SK-N-MC (cell line): ENCODE data around the gene HS3ST3A1.
"Not testable (repeated sequence)": the region's sequence is repeated elsewhere in the genome, so short reads cannot be mapped to it uniquely, and the experiment has no call there.

Source experiments
- DNase-seq: peaks from one replicate; pipeline ENCODE4 v3.0.0-alpha.2; 2011; ENCODE audit warnings: low read depth, low spot score
- H3K27ac ChIP-seq: fragments of 200-600 bp; sonication (generic); 2 replicates; pipeline ENCODE4 v1.5.1; 2016; ENCODE audit warnings: mixed run types
- H3K36me3 ChIP-seq: fragments of 200-600 bp; sonication (generic); 2 replicates; pipeline ENCODE4 v1.6.1; 2017; ENCODE audit warnings: antibody characterized with exemption, low read length, mixed read lengths; ENCODE audit not compliant: insufficient read depth
- H3K4me3 ChIP-seq: fragments of 200-600 bp; sonication (generic); 2 replicates; pipeline ENCODE4 v1.5.1; 2016
- H3K9ac ChIP-seq: fragments of 200-600 bp; sonication (generic); 2 replicates; pipeline ENCODE4 v1.8.0; 2017; ENCODE audit warnings: mixed run types, mixed read lengths; ENCODE audit not compliant: insufficient read length
- H3K9me3 ChIP-seq: fragments of 200-600 bp; sonication (generic); 2 replicates; pipeline ENCODE4 v1.6.1; 2017; ENCODE audit warnings: low read depth, mild to moderate bottlenecking, antibody characterized with exemption, low read length, moderate library complexity, mixed read lengths
- EZH2 ChIP-seq: fragments of 200-600 bp; sonication (generic); IDR thresholded peaks from one replicate; pipeline ENCODE4 v1.6.1; 2017; ENCODE audit warnings: antibody characterized with exemption
- FOXP2 ChIP-seq: optimal IDR thresholded peaks from 2 replicates; pipeline ENCODE3; 2011; ENCODE audit warnings: mild to moderate bottlenecking, moderate library complexity; ENCODE audit not compliant: insufficient read depth; ENCODE audit errors: extremely low read length, control extremely low read depth
- POLR2AphosphoS5 ChIP-seq: IDR thresholded peaks from 2 replicates; pipeline ENCODE4 v1.6.1; 2012; ENCODE audit warnings: mild to moderate bottlenecking, low read depth, low read length, borderline replicate concordance

Gene HS3ST3A1

GRCh38 chr17:13503526-13503925, 98.2 kb downstream of the HS3ST3A1 start:
- no peak for DNase-seq
- H3K9me3 ChIP-seq = no peaks in the 10 kb centered on the region
- no peak overlapping the region for H3K4me3 ChIP-seq
- H3K36me3 ChIP-seq = no peaks in the 10 kb centered on the region
- no peak overlapping the region for H3K27ac ChIP-seq
- TF ChIP-seq FOXP2 (no peak), POLR2AphosphoS5 (no peak), EZH2 (no peak)
- H3K9ac ChIP-seq = no peak overlapping the region

- no peak overlapping the region for H3K27ac ChIP-seq
- H3K9me3 ChIP-seq = no peaks in the 10 kb centered on the region
- no peaks in the 10 kb centered on the region for H3K36me3 ChIP-seq
- TF ChIP-seq FOXP2 = no peak
- DNase-seq = no peak
- H3K4me3 ChIP-seq = no peak overlapping the region
- no peak overlapping the region for H3K9ac ChIP-seq
These were observed 99.5 kb downstream of the HS3ST3A1 start for GRCh38 chr17:13502263-13502662.

- no peaks in the 10 kb centered on the region for H3K9me3 ChIP-seq
- no peak overlapping the region for H3K4me3 ChIP-seq
- DNase-seq = no peak
- H3K9ac ChIP-seq = no peak overlapping the region
- no peaks in the 10 kb centered on the region for H3K36me3 ChIP-seq
- H3K27ac ChIP-seq = no peak overlapping the region
- TF ChIP-seq POLR2AphosphoS5 (no peak), FOXP2 (no peak), EZH2 (no peak)
These were observed 100.8 kb downstream of the HS3ST3A1 start for GRCh38 chr17:13500947-13501346.

- no peak for DNase-seq
These were observed 103.5 kb downstream of the HS3ST3A1 start for GRCh38 chr17:13498184-13498583.

GRCh38 chr17:13496553-13497056, 105.1 kb downstream of the HS3ST3A1 start:
- H3K9ac ChIP-seq, H3K4me3 ChIP-seq, H3K9me3 ChIP-seq, DNase-seq, H3K36me3 ChIP-seq, H3K27ac ChIP-seq: not testable (repeated sequence)

More at GRCh38 chr17:13498184-13498583, 103.5 kb downstream of the HS3ST3A1 start:
- no peak overlapping the region for H3K4me3 ChIP-seq
- no peaks in the 10 kb centered on the region for H3K9me3 ChIP-seq
- no peak overlapping the region for H3K27ac ChIP-seq
- H3K36me3 ChIP-seq = no peaks in the 10 kb centered on the region
- H3K9ac ChIP-seq = no peak overlapping the region
- TF ChIP-seq POLR2AphosphoS5 = no peak
- no peak for TF ChIP-seq FOXP2
- TF ChIP-seq EZH2 = no peak

GRCh38 chr17:13495423-13495822, 106.3 kb downstream of the HS3ST3A1 start:
- DNase-seq = no peak
- TF ChIP-seq FOXP2 (no peak), EZH2 (no peak), POLR2AphosphoS5 (no peak)

GRCh38 chr17:13492737-13493122, 109.0 kb downstream of the HS3ST3A1 start:
- Histone ChIP-seq H3K4me3 (no peak overlapping the region), H3K36me3 (no peaks in the 10 kb centered on the region), H3K27ac (no peak overlapping the region), H3K9ac (no peak overlapping the region), H3K9me3 (no peaks in the 10 kb centered on the region)
- DNase-seq = no peak
- no peak for TF ChIP-seq EZH2
- no peak for TF ChIP-seq FOXP2
- TF ChIP-seq POLR2AphosphoS5 = no peak

More at GRCh38 chr17:13495423-13495822, 106.3 kb downstream of the HS3ST3A1 start:
- H3K4me3 ChIP-seq = no peak overlapping the region
- H3K9me3 ChIP-seq = no peaks in the 10 kb centered on the region
- H3K9ac ChIP-seq = no peak overlapping the region
- H3K36me3 ChIP-seq = no peaks in the 10 kb centered on the region
- H3K27ac ChIP-seq = no peak overlapping the region

- no peak overlapping the region for H3K27ac ChIP-seq
- H3K36me3 ChIP-seq = no peaks in the 10 kb centered on the region
- no peak for TF ChIP-seq FOXP2
- no peak for TF ChIP-seq EZH2
- no peak for TF ChIP-seq POLR2AphosphoS5
- DNase-seq = no peak
- H3K9ac ChIP-seq = no peak overlapping the region
- H3K9me3 ChIP-seq = no peaks in the 10 kb centered on the region
- H3K4me3 ChIP-seq = no peak overlapping the region
These were observed 109.6 kb downstream of the HS3ST3A1 start for GRCh38 chr17:13491916-13492736.

GRCh38 chr17:13491491-13491890, 110.2 kb downstream of the HS3ST3A1 start:
- no peak for DNase-seq
- no peak overlapping the region for H3K9ac ChIP-seq
- TF ChIP-seq POLR2AphosphoS5 (no peak), EZH2 (no peak), FOXP2 (no peak)

More at GRCh38 chr17:13491491-13491890, 110.2 kb downstream of the HS3ST3A1 start:
- no peaks in the 10 kb centered on the region for H3K36me3 ChIP-seq
- H3K27ac ChIP-seq = no peak overlapping the region
- no peaks in the 10 kb centered on the region for H3K9me3 ChIP-seq
- no peak overlapping the region for H3K4me3 ChIP-seq
